GM21515 (cell line): ENCODE results near the gene MYO1B.

Experiments used
- ATAC-seq: cut with Tn5 transposase; IDR thresholded peaks from one replicate; pipeline ENCODE4 v1.9.1; 2021; ENCODE audit not compliant: unreplicated experiment

Gene MYO1B

GRCh38 chr2:191225690-191226089 is 19.5 kb upstream of the MYO1B start:
- no peak for ATAC-seq

GRCh38 chr2:191226196-191226595 is 19.0 kb upstream of the MYO1B start:
- no peak for ATAC-seq

GRCh38 chr2:191228333-191228732 is 16.9 kb upstream of the MYO1B start:
- no peak for ATAC-seq

- ATAC-seq: no peak
Observed at GRCh38 chr2:191228861-191229260, 16.3 kb upstream of the MYO1B start.

- no peak for ATAC-seq
Observed at GRCh38 chr2:191230174-191230573, 15.0 kb upstream of the MYO1B start.

GRCh38 chr2:191231995-191232394 is 13.2 kb upstream of the MYO1B start:
- ATAC-seq: no peak

GRCh38 chr2:191233533-191233932 is 11.7 kb upstream of the MYO1B start:
- ATAC-seq: no peak

- ATAC-seq: no peak
Observed at GRCh38 chr2:191234376-191234775, 10.8 kb upstream of the MYO1B start.

- no peak for ATAC-seq
Observed at GRCh38 chr2:191240871-191241270, 4.3 kb upstream of the MYO1B start.

GRCh38 chr2:191241418-191241817 is 3.8 kb upstream of the MYO1B start:
- ATAC-seq: no peak

- peak; percentile 46 for ATAC-seq
Observed at GRCh38 chr2:191243154-191243553, 2.0 kb upstream of the MYO1B start.

GRCh38 chr2:191244350-191244749 is 854 bp upstream of the MYO1B start:
- ATAC-seq: no peak

GRCh38 chr2:191245869-191246531 is 796 bp downstream of the MYO1B start:
- ATAC-seq: no peak

- ATAC-seq: no peak
Observed at GRCh38 chr2:191246820-191247380, 1.7 kb downstream of the MYO1B start.

- no peak for ATAC-seq
Observed at GRCh38 chr2:191247381-191248057, 2.3 kb downstream of the MYO1B start.

GRCh38 chr2:191249156-191249813 is 4.1 kb downstream of the MYO1B start:
- no peak for ATAC-seq

GRCh38 chr2:191250400-191250799 is 5.2 kb downstream of the MYO1B start:
- ATAC-seq: no peak

- ATAC-seq: no peak
Observed at GRCh38 chr2:191250986-191251385, 5.8 kb downstream of the MYO1B start.

- ATAC-seq: no peak
Observed at GRCh38 chr2:191252699-191253098, 7.5 kb downstream of the MYO1B start.

GRCh38 chr2:191253476-191253875 is 8.3 kb downstream of the MYO1B start:
- no peak for ATAC-seq

- ATAC-seq: no peak
Observed at GRCh38 chr2:191255271-191255670, 10.1 kb downstream of the MYO1B start.

- ATAC-seq: no peak
Observed at GRCh38 chr2:191255756-191256312, 10.6 kb downstream of the MYO1B start.
